GM21576 (cell line): ENCODE data around the gene GPC5.
"Not testable (repeated sequence)": the region's sequence is repeated elsewhere in the genome, so short reads cannot be mapped to it uniquely, and the experiment has no call there.

Source experiments
- ATAC-seq: cut with Tn5 transposase; IDR thresholded peaks from one replicate; pipeline ENCODE4 v1.9.1; 2021; ENCODE audit warnings: mild to moderate bottlenecking, moderate library complexity; ENCODE audit not compliant: unreplicated experiment

The GPC5 gene

DNA sequence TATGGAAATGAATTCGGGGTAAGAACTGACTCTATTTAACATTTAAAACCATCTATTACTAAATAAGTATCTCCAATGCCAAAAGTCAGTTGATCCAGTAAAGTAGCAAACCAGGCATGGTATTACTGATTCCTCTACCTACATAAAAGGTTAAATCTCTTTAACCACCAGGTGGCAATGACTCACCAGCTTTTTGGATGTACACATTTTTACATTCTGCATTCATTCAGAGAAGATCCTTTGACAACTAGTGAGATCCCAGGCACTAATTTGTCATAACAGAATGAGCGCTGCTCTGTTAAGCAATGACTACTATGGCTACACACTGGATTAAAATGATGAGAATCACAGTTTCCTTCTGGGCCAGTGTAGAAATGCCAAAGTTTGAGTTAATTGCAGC lies 1498.4 kb downstream of the GPC5 start:
- no peak for ATAC-seq

DNA sequence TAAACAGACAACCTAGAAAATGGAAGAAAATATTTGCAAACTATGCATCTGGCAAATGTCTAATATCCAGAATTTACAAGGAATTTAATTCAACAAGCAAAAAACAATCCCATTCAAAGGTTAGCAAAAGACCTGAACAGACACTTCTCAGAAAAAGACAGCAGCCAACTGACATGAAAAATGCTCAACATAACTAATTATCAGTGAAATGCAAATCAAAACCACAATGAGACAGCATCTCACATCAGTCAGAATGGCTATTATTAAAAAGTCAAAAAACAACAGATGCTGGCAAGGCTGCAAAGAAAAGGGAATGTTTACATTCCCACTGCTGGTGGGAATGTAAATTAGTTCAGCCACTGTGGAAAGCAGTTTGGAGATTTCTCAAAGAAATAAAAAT lies 1500.5 kb downstream of the GPC5 start:
- not testable (repeated sequence) for ATAC-seq

DNA sequence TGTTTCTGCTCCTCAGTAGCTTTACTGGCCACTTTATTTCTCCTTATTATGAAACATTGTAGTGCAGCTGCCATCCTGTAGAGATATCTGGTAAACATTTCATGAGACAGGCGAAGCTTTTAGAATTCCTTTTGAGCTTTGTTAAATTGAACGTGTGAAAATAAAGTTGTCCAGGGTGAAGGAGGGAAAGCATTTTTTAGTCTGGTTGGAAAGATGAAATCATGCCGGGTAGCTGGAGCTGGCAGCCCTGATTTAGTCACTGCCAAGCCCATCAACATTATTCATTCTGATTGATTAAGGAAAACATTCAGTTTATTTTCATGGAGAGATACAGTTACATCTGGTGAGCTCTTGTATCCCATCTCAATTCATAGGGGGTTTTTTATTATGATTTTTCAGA lies 1502.0 kb downstream of the GPC5 start:
- no peak for ATAC-seq

DNA sequence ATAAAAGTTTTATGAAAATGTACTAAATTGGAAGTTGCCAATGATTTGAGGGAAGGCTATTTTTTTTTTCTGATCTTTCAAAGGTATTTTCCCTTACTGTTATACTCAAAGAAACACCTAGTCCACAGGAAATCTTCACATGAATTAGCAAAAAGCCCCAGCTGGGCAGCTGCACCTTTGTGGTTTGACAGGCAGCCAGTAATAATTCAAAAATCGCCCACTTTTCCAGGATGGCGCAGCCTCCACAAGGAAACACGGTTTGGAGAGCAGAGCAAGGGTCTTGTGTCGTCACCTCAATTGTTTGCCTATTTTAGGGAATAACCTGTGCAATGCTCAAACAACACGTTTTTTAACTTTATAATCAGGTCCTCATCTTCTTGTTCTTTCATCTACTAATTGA lies 1503.3 kb downstream of the GPC5 start:
- ATAC-seq = no peak

DNA sequence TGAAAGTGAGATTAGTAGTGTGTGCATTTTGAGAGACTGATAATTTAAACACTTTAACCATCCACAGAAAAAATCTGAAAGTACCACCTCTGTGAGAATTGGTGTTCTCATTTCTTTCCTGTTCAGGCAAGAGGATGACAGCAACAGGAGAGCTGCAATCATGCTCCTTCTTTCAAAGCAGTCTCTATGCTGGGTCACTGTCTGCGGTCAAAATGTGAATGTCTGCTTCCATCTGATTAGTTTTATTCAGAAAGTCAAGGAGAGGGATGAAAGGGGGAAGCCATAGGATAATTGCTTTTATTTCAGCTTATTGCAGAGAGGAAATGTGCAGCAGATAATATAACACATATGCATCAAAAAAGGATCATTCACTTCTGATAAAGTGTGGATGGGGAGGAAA lies 1514.2 kb downstream of the GPC5 start:
- ATAC-seq = no peak

DNA sequence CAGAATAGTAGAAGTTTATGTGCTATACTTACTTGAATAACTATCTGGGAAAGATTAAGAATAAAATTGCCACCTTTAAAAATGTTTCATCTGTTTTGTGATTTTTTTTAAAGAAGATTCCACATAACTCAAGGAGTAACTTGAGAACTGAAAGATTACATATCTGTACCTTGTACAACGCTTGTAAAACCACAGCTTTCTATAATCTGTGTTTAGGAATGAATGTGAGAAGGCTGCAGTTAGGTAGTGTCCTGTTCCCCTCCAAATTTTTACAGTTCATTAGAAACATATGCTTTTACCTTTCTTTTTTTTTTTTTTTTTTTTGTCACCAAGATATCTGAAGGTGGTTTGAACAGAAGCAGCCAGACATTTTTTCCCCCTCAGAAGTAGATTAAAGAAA lies 1515.4 kb downstream of the GPC5 start:
- ATAC-seq = no peak
